ENCODE measurements around the gene COG5. TPM values are rescaled to one million over a fixed set of nuclear protein-coding genes. Genes with fewer than 3 reads are reported as not detected.

Gene COG5
- total and polyA plus RNA-seq, 10 donors, result 3.6 to 86.6 (median 48.7) TPM

DNA sequence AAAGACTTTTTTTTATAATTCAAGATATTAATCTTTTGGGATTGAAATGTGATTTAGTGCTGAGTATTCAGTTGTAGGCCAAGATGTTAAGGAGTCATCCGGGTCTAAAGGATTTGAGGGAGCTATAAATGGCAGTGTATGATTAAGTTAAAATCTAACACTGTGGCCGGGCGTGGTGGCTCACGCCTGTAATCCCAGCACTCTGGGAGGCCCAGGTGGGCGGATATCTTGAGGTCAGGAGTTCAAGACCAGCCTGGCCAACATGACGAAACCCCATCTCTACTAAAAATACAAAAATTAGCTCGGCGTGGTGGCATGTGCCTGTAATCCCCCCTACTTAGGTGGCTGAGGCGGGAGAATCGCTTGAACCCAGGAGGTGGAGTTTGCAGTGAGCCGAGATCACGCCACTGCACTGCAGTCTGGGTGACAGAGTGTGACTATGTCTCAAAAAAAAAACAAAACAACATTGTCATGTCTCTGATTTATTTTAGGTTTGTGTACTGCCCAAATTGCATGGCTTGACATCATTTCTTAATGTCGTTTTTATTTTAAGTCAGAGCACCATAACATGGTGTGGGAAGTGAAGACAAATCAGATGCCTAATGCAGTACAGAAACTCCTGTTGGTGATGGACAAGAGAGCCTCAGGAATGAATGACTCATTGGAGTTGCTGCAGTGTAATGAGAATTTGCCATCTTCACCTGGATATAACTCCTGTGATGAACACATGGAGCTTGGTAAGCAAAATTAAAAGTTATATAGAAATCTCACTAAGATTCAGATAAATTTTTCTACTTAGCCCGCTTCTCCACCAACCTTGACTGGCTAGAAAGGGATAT is 384.2 kb downstream of the COG5 start:
- H3K4me1 ChIP-seq, result peaks cover 9 to 92% (median 60%) of the 10 kb centered on the region in 6 donors
- no peak for DNase-seq

DNA sequence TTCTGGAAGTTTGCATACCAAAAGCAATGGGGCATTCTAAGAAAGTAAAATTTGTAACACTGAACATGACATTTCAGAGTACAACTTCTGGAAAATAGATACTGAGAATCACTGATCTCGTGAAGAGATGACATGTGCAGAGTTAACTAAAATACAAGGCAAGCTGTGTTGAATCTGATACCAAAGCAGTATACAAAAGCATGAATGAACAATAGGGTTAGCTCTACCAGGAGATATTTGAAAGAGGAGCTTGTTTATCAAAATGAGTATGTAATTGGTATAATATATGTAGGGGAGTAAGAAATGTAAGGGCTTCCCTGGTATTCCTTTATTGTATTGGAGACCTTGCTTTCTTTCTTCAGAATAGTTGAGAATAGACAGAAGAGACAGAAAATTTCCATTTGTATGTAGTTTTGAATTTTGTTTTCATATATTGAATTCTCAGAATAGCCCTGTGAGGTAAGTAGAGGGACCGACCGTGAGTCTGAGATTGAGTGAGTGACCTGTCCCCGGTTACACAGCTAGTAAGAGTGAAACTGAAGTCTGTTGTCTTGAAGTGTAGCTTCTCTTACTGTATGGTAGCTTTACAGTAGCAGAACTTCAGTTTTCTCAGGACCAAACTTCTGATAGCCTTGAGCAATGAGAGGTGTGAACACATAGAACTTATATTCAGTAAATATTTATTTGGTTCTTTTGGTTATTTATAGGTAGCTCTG is 389.9 kb downstream of the COG5 start:
- no peak overlapping the region for H3K27ac ChIP-seq
- intact Hi-C loops (cut with DNase I; ENCODE audit: low total_unique reads), result no loop called here
- TF ChIP-seq POLR2A (IDR thresholded peaks at IDR 0.05) (no peak), POLR2AphosphoS5 (IDR thresholded peaks at IDR 0.05) (no peak)
- TF ChIP-seq, protein P1, sequence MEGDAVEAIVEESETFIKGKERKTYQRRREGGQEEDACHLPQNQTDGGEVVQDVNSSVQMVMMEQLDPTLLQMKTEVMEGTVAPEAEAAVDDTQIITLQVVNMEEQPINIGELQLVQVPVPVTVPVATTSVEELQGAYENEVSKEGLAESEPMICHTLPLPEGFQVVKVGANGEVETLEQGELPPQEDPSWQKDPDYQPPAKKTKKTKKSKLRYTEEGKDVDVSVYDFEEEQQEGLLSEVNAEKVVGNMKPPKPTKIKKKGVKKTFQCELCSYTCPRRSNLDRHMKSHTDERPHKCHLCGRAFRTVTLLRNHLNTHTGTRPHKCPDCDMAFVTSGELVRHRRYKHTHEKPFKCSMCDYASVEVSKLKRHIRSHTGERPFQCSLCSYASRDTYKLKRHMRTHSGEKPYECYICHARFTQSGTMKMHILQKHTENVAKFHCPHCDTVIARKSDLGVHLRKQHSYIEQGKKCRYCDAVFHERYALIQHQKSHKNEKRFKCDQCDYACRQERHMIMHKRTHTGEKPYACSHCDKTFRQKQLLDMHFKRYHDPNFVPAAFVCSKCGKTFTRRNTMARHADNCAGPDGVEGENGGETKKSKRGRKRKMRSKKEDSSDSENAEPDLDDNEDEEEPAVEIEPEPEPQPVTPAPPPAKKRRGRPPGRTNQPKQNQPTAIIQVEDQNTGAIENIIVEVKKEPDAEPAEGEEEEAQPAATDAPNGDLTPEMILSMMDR (IDR thresholded peaks at IDR 0.05 in 8 of 11, conservative IDR thresholded peaks at IDR 0.05 in 3 of 11), result no peak
- no peaks in the 10 kb centered on the region for H3K27me3 ChIP-seq (replicated peaks in 1 of 7)
- WGBS, 5 donors, result 52 to 65% (median 58%) methylated on average over 4 of the region's 4 CpGs
- H3K9me3 ChIP-seq, result no peaks in the 10 kb centered on the region
- H3K4me1 ChIP-seq, result peaks cover 46 to 90% (median 75%) of the 10 kb centered on the region in 6 donors
- no peak for DNase-seq
- no peak overlapping the region for H3K4me3 ChIP-seq
- peaks cover 0 to 19% (median 1%) of the 10 kb centered on the region in 6 donors for H3K36me3 ChIP-seq

More for the DNA sequence above, 384.2 kb downstream of the COG5 start:
- Histone ChIP-seq H3K4me3 (no peak overlapping the region), H3K36me3 (peaks cover 0 to 61% (median 43%) of the 10 kb centered on the region in 6 donors), H3K27me3 (replicated peaks in 1 of 7) (no peaks in the 10 kb centered on the region), H3K27ac (no peak overlapping the region), H3K9me3 (no peaks in the 10 kb centered on the region)
- WGBS, 5 donors, result 84 to 92% (median 90%) methylated on average over 14 of the region's 14 CpGs
- intact Hi-C loops (cut with DNase I; ENCODE audit: low total_unique reads), result no loop called here
- no peak for TF ChIP-seq POLR2AphosphoS5 (IDR thresholded peaks at IDR 0.05)
- TF ChIP-seq, protein P1 (IDR thresholded peaks at IDR 0.05 in 8 of 11, conservative IDR thresholded peaks at IDR 0.05 in 3 of 11), result no peak
- TF ChIP-seq POLR2A (IDR thresholded peaks at IDR 0.05), result no peak

DNA sequence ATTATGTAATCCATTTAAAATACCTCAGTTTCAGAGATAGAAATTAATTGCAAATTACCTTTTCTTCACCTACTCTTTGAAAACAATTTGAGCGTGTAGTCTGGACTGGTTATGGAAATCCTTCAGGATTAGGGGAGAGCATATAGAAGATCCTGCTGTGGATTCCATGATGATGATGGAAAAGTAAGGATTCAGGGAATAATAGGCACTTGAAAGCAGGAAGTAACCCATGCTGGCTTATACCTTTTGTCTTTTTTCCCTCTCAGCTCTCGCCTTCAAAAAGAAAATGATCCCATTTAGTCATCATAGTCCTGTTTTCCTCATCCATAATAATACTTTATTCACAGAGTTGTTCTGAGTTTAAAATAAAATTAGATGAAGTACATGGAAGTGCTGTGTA is 390.5 kb downstream of the COG5 start:
- peaks cover 46 to 83% (median 75%) of the 10 kb centered on the region in 6 donors for H3K4me1 ChIP-seq

More for the DNA sequence above, 390.5 kb downstream of the COG5 start:
- 72 to 86% (median 80%) methylated on average over 2 of the region's 2 CpGs for WGBS, 5 donors
- intact Hi-C loops (cut with DNase I; ENCODE audit: low total_unique reads), result no loop called here
- no peak for DNase-seq
- Histone ChIP-seq H3K36me3 (peaks cover 0 to 19% (median 1%) of the 10 kb centered on the region in 6 donors), H3K4me3 (peak overlapping the region in 1 of 8 donors; percentile 4), H3K9me3 (no peaks in the 10 kb centered on the region), H3K27ac (peak overlapping the region in 2 of 8 donors; percentile 16 to 95), H3K27me3 (replicated peaks in 1 of 7) (no peaks in the 10 kb centered on the region)
- TF ChIP-seq, protein P1 (IDR thresholded peaks at IDR 0.05 in 8 of 11, conservative IDR thresholded peaks at IDR 0.05 in 3 of 11), result no peak
- TF ChIP-seq POLR2A (IDR thresholded peaks at IDR 0.05) (no peak), POLR2AphosphoS5 (IDR thresholded peaks at IDR 0.05) (no peak)
